Adrenal gland (tissue), 12 donors: ENCODE measurements around the gene CFD. TPM values are rescaled to one million over a fixed set of nuclear protein-coding genes. Genes with fewer than 3 reads are reported as not detected.
"Not testable (repeated sequence)": the region's sequence is repeated elsewhere in the genome, so short reads cannot be mapped to it uniquely, and the experiment has no call there.

Experiments
- DNase-seq, 7 donors: peaks; one replicate each; pipeline ENCODE4 v3.0.0-alpha.2; 2019 to 2020
- H3K27ac ChIP-seq, 5 donors: fragments of 200-600 bp; sonication (generic) in 4 of 5; 1 replicate in 3 of 5; 2 replicates in 2 of 5; pipeline versions ENCODE4 v1.5.1 to v1.8.0; 2016 to 2020; ENCODE audit warnings: mild to moderate bottlenecking in 1 of 5
- H3K27me3 ChIP-seq: fragments of 200-600 bp; 2 replicates; pipeline ENCODE4 v1.8.0; 2021
- H3K36me3 ChIP-seq, 2 donors: fragments of 200-600 bp; replicated peaks in 1 of 2; 1 replicate in 1 of 2; 2 replicates in 1 of 2; pipeline versions ENCODE4 v1.5.1 to v1.8.0; 2018 to 2022
- H3K4me1 ChIP-seq, 2 donors: fragments of 200-600 bp; replicated peaks in 1 of 2; 1 replicate in 1 of 2; 2 replicates in 1 of 2; pipeline versions ENCODE4 v1.5.1 to v1.8.0; 2018 to 2021
- H3K4me3 ChIP-seq, 4 donors: fragments of 200-600 bp; sonication (generic) in 3 of 4; one replicate each; pipeline ENCODE4 v1.5.1; 2016 to 2018
- H3K9me3 ChIP-seq, 3 donors: fragments of 200-600 bp; sonication (generic) in 1 of 3; replicated peaks in 1 of 3; 1 replicate in 2 of 3; 2 replicates in 1 of 3; pipeline versions ENCODE4 v1.5.1 to v1.8.0; 2016 to 2021
- CTCF ChIP-seq, 6 experiments: fragments of 450-650 bp in 4 of 6; fragments of 200-600 bp in 2 of 6; sonication (generic) in 1 of 6; IDR thresholded peaks; 1 replicate in 5 of 6; 2 replicates in 1 of 6; pipeline versions ENCODE4 v1.5.1 to v1.8.0; 2016 to 2021; ENCODE audit warnings: antibody characterized with exemption in 6 of 6, mild to moderate bottlenecking in 2 of 6, moderate library complexity in 1 of 6
- POLR2A ChIP-seq, 2 donors: fragments of 450-650 bp; IDR thresholded peaks; one replicate each; pipeline ENCODE4 v1.6.1; 2017; ENCODE audit warnings: antibody characterized with exemption in 2 of 2, mild to moderate bottlenecking in 2 of 2, moderate library complexity in 1 of 2
- WGBS, 4 donors: extraction: QIAGEN DNeasy Blood & Tissue Kit in 2 of 4; methylation state at CpG; one replicate each; pipeline versions ENCODE4 v1.1.5 to v1.1.7; 2013 to 2017; 5-methylcytosine and 5-hydroxymethylcytosine counted together
- intact Hi-C, 2 donors: fragments of 100-400 bp; cut with DNase I; formaldehyde crosslinking; loops; one replicate each; pipeline versions ENCODE4 v1.14.1 to v1.15.0; 2022 to 2023
- polyA plus RNA-seq, 3 donors: library from polyadenylated mRNA; stranded (reverse); fragments of 200-250 nt in 2 of 3; fragments of 350-450 nt in 1 of 3; fragmentation: Illumina TruSeq in 1 of 3; extraction: RNeasy Lipid Tissue Mini Kit (QIAGEN cat#74804) in 1 of 3; gene quantifications; one replicate each; pipeline ENCODE4 v1.2.3, GENCODE V29; 2013 to 2014
- total RNA-seq, 9 donors: library from RNA; depleted of rRNA in 4 of 9; stranded (reverse); fragments of >200 nt in 4 of 9; fragments of 120-200 nt in 1 of 9; fragmentation: NEBNext Ultra II Directional in 1 of 9; extraction: Animal tissue kit (Norgen Biotek cat#: 25700) in 1 of 9; gene quantifications; one replicate each; pipeline versions ENCODE4 v1.1.0 to v1.2.4, GENCODE V29; 2013 to 2023
- donor health status: healthy with polysubstance abuse.
- donor health status: Bipolar disorder and iron deficiency.
- donor health status: DM: yes; HTN: yes; CAD: no.
- donor health status: DM: no; HTN: no; CAD: no.
- donor health status: DM: no; HTN: no; CAD: no.
- donor health status: DM: yes; HTN: yes; CAD: no.

CFD gene
- total and polyA plus RNA-seq, 12 donors: 0.92 to 466 (median 55.1) TPM

GRCh38 chr19:852136-853013 lies 7.1 kb upstream of the CFD start, which contains the start of gene ELANE:
TSS of gene ELANE (plus strand) at chr19:852303. CDS start at chr19:852329, 26 bp downstream.
- Histone ChIP-seq H3K4me1 (peaks cover 0 to 10% of the 10 kb centered on the region in 2 donors), H3K9me3 (no peaks in the 10 kb centered on the region), H3K27me3 (peaks cover 9% of the 10 kb centered on the region), H3K36me3 (no peaks in the 10 kb centered on the region), H3K27ac (peak within 1 kb of the TSS; percentile 21 to 92 (median 65)), H3K4me3 (no peak within 1 kb of the TSS)
- intact Hi-C loops: loop anchor here in 1 of 2 donors (10.0 kb wide), 1 partner anchor 78 kb away; no protein-coding TSS in a partner anchor
- TF ChIP-seq POLR2A (IDR thresholded peaks at IDR 0.05) (no peak), CTCF (IDR thresholded peaks at IDR 0.05) (no peak)
- WGBS, 4 donors: 57 to 78% (median 61%) methylated on average over 14 to 55 of the region's 55 CpGs
- no peak for DNase-seq

DNA sequence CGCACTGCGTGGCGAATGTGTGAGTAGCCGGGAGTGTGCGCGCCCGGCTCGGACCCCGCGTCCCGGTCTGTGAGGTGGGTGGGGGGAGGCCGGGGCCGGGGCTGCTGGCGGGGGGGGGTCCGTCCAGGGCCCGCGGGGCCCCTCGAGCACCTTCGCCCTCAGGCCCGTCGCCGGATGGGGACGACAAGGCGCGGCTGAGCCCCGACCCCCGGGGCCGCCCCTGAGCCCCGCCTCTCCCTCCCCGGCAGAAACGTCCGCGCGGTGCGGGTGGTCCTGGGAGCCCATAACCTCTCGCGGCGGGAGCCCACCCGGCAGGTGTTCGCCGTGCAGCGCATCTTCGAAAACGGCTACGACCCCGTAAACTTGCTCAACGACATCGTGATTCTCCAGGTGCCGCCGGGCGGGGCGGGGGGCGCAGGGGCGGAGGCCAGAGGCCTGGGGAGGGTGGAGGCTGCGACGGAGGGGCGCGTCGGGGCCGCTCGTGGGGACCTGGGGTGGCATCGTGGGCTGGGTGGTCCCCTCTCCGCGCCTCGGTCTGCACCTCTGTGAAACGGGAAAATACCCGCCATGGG lies 6.4 kb upstream of the CFD start:
- no peak overlapping the region for H3K27ac ChIP-seq
- intact Hi-C loops: loop anchor here in 1 of 2 donors (10.0 kb wide), 1 partner anchor 78 kb away; no protein-coding TSS in a partner anchor
- 15 to 35% (median 31%) methylated on average over 4 to 67 of the region's 67 CpGs for WGBS, 4 donors
- peaks cover 9% of the 10 kb centered on the region for H3K27me3 ChIP-seq
- peaks cover 0 to 10% of the 10 kb centered on the region in 2 donors for H3K4me1 ChIP-seq
- TF ChIP-seq POLR2A (IDR thresholded peaks at IDR 0.05): no peak
- TF ChIP-seq CTCF (IDR thresholded peaks at IDR 0.05): no peak
- H3K4me3 ChIP-seq: no peak overlapping the region
- H3K9me3 ChIP-seq: no peaks in the 10 kb centered on the region
- no peaks in the 10 kb centered on the region for H3K36me3 ChIP-seq
- no peak for DNase-seq

GRCh38 chr19:853614-854220 lies 5.7 kb upstream of the CFD start:
- not testable (repeated sequence) for H3K27me3 ChIP-seq, DNase-seq, H3K9me3 ChIP-seq, H3K4me1 ChIP-seq, H3K27ac ChIP-seq, H3K36me3 ChIP-seq, H3K4me3 ChIP-seq
- intact Hi-C loops: loop anchor here in 1 of 2 donors (10.0 kb wide), 1 partner anchor 79 kb away; no protein-coding TSS in a partner anchor
- 71 to 79% (median 78%) methylated on average over 4 to 11 of the region's 17 CpGs for WGBS, 4 donors

- H3K27ac ChIP-seq: no peak overlapping the region
- TF ChIP-seq POLR2A (IDR thresholded peaks at IDR 0.05) (no peak), CTCF (IDR thresholded peaks at IDR 0.05) (no peak)
- intact Hi-C loops: loop anchor here in 1 of 2 donors (10.0 kb wide), 1 partner anchor 80 kb away; no protein-coding TSS in a partner anchor
These were observed 4.9 kb upstream of the CFD start for GRCh38 chr19:854549-854948.

More at GRCh38 chr19:854549-854948, 4.9 kb upstream of the CFD start:
- Histone ChIP-seq H3K27me3 (peaks cover 9% of the 10 kb centered on the region), H3K4me3 (no peak overlapping the region), H3K36me3 (no peaks in the 10 kb centered on the region), H3K9me3 (no peaks in the 10 kb centered on the region), H3K4me1 (peaks cover 0 to 10% of the 10 kb centered on the region in 2 donors)
- 68 to 76% (median 72%) methylated on average over 6 of the region's 6 CpGs for WGBS, 4 donors
- DNase-seq: no peak
